GM12878 (cell line): ENCODE measurements around the gene UBXN10.

Experiments used
- CTCF ChIP-seq, 3 experiments: IDR thresholded peaks in 2 of 3; conservative IDR thresholded peaks in 1 of 3; 2 replicates each; pipeline ENCODE4 v1.5.1; 2011; ENCODE audit warnings: low read depth in 3 of 3, low read length in 3 of 3, mild to moderate bottlenecking in 3 of 3, control low read depth in 2 of 3, moderate library complexity in 2 of 3, inconsistent platforms in 1 of 3, mixed read lengths in 1 of 3; ENCODE audit not compliant: control insufficient read depth in 2 of 3, insufficient read depth in 1 of 3; ENCODE audit errors: extremely low read depth in 1 of 3
- EZH2 ChIP-seq: IDR thresholded peaks from 2 replicates; pipeline ENCODE4 v1.6.1; 2012; ENCODE audit warnings: low read depth, mild to moderate bottlenecking, control low read depth, inconsistent platforms, low read length, borderline replicate concordance; ENCODE audit not compliant: control insufficient read depth
- FOXK2 ChIP-seq: fragments of 450-650 bp; IDR thresholded peaks from 2 replicates; pipeline ENCODE4 v1.6.1; 2017; ENCODE audit warnings: mild to moderate bottlenecking, moderate library complexity
- JUND ChIP-seq: IDR thresholded peaks from 2 replicates; pipeline ENCODE4 v1.6.1; 2012; ENCODE audit warnings: low read depth, mild to moderate bottlenecking, low read length, improper control_type of control experiment, moderate library complexity
- NFYB ChIP-seq: IDR thresholded peaks from 2 replicates; pipeline ENCODE4 v1.6.1; 2011; ENCODE audit warnings: low read depth, mild to moderate bottlenecking, low read length, improper control_type of control experiment, moderate library complexity; ENCODE audit not compliant: insufficient read depth
- POLR2A ChIP-seq: IDR thresholded peaks from 2 replicates; pipeline ENCODE4 v1.6.1; 2011; ENCODE audit warnings: low read depth, mild to moderate bottlenecking, low read length
- REST ChIP-seq: IDR thresholded peaks from 2 replicates; pipeline ENCODE4 v1.6.1; 2012; ENCODE audit warnings: mild to moderate bottlenecking, low read depth, low read length
- SMAD1 ChIP-seq: fragments of 450-650 bp; IDR thresholded peaks from 2 replicates; pipeline ENCODE4 v1.6.1; 2018; ENCODE audit warnings: mild to moderate bottlenecking, low read depth; ENCODE audit not compliant: partially characterized antibody
- SMC3 ChIP-seq: IDR thresholded peaks from 2 replicates; pipeline ENCODE4 v1.6.1; 2011; ENCODE audit warnings: low read length, improper control_type of control experiment, borderline replicate concordance
- SP1 ChIP-seq: IDR thresholded peaks from one replicate; pipeline ENCODE4 v1.6.1; 2011; ENCODE audit warnings: low read depth, low read length
- SUZ12 ChIP-seq: fragments of 200-600 bp; sonication (generic); IDR thresholded peaks from one replicate; pipeline ENCODE4 v1.6.1; 2018; ENCODE audit warnings: antibody characterized with exemption, mild to moderate bottlenecking; ENCODE audit not compliant: unreplicated experiment
- YY1 ChIP-seq: IDR thresholded peaks from 2 replicates; pipeline ENCODE4 v1.6.1; 2011; ENCODE audit warnings: low read depth, mild to moderate bottlenecking, low read length
- ZNF274 ChIP-seq: IDR thresholded peaks from one replicate; pipeline ENCODE4 v1.8.0; 2011; ENCODE audit not compliant: insufficient read length, insufficient read depth
- TF ChIP-seq, protein P1 (sequence below): IDR thresholded peaks from 2 replicates; pipeline ENCODE4 v1.6.1; 2012; ENCODE audit warnings: low read depth, low read length, improper control_type of control experiment

GRCh38 chr1:20212085-20212684, 26.3 kb downstream of the UBXN10 start:
- TF ChIP-seq CTCF (IDR thresholded peaks at IDR 0.05 in 2 of 3, conservative IDR thresholded peaks at IDR 0.05 in 1 of 3; ENCODE audit: control insufficient read depth in 2 of 3, extremely low read depth in 1 of 3, insufficient read depth in 1 of 3, low read depth in 3 of 3, low read length in 3 of 3) (no peak), POLR2A (no peak), YY1 (no peak), SMC3 (no peak), NFYB (no peak), REST (no peak), ZNF274 (no peak), SP1 (no peak), JUND (no peak), FOXK2 (no peak), SMAD1 (no peak), SUZ12 (no peak), EZH2 (no peak)
- TF ChIP-seq, protein P1, sequence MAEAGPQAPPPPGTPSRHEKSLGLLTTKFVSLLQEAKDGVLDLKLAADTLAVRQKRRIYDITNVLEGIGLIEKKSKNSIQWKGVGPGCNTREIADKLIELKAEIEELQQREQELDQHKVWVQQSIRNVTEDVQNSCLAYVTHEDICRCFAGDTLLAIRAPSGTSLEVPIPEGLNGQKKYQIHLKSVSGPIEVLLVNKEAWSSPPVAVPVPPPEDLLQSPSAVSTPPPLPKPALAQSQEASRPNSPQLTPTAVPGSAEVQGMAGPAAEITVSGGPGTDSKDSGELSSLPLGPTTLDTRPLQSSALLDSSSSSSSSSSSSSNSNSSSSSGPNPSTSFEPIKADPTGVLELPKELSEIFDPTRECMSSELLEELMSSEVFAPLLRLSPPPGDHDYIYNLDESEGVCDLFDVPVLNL, result no peak
